ENCODE measurements around the gene STPG4. TPM values are rescaled to one million over a fixed set of nuclear protein-coding genes. Genes with fewer than 3 reads are reported as not detected.

STPG4 gene
- polyA plus RNA-seq, 1 of the 3 experiments (the other 2 are of a cell fraction), result 0.20 TPM

DNA sequence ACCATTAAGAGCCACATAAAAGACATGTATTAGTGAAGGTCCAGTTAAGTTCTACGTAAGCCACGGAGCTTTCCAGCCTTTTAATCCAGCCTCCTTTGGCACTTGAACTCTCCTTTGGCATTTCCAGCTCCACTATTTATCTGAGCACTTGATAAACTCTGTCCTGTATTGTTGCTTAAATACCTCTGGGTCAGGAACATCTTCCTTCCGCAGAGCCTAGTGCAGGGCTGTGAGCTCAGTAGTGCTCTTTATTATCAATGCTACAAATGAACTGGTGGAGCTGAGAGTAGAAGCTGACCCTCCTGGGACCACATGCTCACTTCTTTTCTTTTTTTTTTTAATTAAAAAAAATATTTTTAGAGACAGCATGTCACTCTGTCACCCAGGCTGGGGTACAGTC lies 4.9 kb downstream of the STPG4 start:
- Histone ChIP-seq H3K9me2 (no peaks in the 10 kb centered on the region), H4K20me1 (ENCODE audit: insufficient read depth) (no peaks in the 10 kb centered on the region), H3K4me2 (no peak overlapping the region), H3K9ac (no peak overlapping the region), H3K36me3 (replicated peaks in 1 of 2; ENCODE audit: control insufficient read depth in 1 of 2, insufficient read depth in 2 of 2, low read length in 1 of 2) (peaks cover 56 to 82% of the 10 kb centered on the region in 2 experiments), H3K4me3 (ENCODE audit: low read depth in 2 of 2, low read length in 1 of 2) (no peak overlapping the region), H3K27me3 (ENCODE audit: insufficient read depth) (no peaks in the 10 kb centered on the region), H3F3A (replicated peaks; ENCODE audit: insufficient read depth) (peaks cover 62% of the 10 kb centered on the region), H3K79me2 (ENCODE audit: insufficient read depth) (no peaks in the 10 kb centered on the region; the same call in 1 of the 2 replicates), H3K27ac (ENCODE audit: low read depth in 2 of 2, low read length in 1 of 2) (no peak overlapping the region), H2AFZ (ENCODE audit: low read depth) (no peak overlapping the region), H3K4me1 (ENCODE audit: control insufficient read depth in 1 of 2, insufficient read depth in 2 of 2, low read depth in 1 of 2, low read length in 1 of 2) (no peaks in the 10 kb centered on the region), H3K9me3 (no peaks in the 10 kb centered on the region)
- no peak for TF ChIP-seq FOXJ3 (CRISPR knock-in tag; IDR thresholded peaks at IDR 0.05)
- TF ChIP-seq NRF1 (IDR thresholded peaks at IDR 0.05; ENCODE audit: low read depth, low read length), result no peak
- no peak for TF ChIP-seq RXRA (IDR thresholded peaks at IDR 0.05; ENCODE audit: borderline replicate concordance, low read depth)
- TF ChIP-seq, protein P1, sequence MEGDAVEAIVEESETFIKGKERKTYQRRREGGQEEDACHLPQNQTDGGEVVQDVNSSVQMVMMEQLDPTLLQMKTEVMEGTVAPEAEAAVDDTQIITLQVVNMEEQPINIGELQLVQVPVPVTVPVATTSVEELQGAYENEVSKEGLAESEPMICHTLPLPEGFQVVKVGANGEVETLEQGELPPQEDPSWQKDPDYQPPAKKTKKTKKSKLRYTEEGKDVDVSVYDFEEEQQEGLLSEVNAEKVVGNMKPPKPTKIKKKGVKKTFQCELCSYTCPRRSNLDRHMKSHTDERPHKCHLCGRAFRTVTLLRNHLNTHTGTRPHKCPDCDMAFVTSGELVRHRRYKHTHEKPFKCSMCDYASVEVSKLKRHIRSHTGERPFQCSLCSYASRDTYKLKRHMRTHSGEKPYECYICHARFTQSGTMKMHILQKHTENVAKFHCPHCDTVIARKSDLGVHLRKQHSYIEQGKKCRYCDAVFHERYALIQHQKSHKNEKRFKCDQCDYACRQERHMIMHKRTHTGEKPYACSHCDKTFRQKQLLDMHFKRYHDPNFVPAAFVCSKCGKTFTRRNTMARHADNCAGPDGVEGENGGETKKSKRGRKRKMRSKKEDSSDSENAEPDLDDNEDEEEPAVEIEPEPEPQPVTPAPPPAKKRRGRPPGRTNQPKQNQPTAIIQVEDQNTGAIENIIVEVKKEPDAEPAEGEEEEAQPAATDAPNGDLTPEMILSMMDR (IDR thresholded peaks at IDR 0.05), result no peak
- TF ChIP-seq SMC3 (IDR thresholded peaks at IDR 0.05; ENCODE audit: low read depth, low read length), result no peak
- TF ChIP-seq, protein P2, sequence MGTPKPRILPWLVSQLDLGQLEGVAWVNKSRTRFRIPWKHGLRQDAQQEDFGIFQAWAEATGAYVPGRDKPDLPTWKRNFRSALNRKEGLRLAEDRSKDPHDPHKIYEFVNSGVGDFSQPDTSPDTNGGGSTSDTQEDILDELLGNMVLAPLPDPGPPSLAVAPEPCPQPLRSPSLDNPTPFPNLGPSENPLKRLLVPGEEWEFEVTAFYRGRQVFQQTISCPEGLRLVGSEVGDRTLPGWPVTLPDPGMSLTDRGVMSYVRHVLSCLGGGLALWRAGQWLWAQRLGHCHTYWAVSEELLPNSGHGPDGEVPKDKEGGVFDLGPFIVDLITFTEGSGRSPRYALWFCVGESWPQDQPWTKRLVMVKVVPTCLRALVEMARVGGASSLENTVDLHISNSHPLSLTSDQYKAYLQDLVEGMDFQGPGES (IDR thresholded peaks at IDR 0.05; ENCODE audit: low read depth, low read length), result no peak
- TF ChIP-seq EP300 (IDR thresholded peaks at IDR 0.05; ENCODE audit: borderline replicate concordance in 1 of 2, low read depth in 1 of 2, low read length in 1 of 2), result no peak
- no peak for TF ChIP-seq TEAD4 (IDR thresholded peaks at IDR 0.05; ENCODE audit: borderline replicate concordance, insufficient read depth)
- 97% methylated on average over 3 of the region's 3 CpGs for WGBS (ENCODE audit: low lambda C conversion rate)
- POLR2A ChIA-PET, result interaction anchor here (0.6 kb wide), 1 partner anchor 16 kb away, joined by 4 read pairs; no protein-coding TSS in a partner anchor
- CTCF ChIA-PET, result no interaction called here
- DNase-seq, result no peak

DNA sequence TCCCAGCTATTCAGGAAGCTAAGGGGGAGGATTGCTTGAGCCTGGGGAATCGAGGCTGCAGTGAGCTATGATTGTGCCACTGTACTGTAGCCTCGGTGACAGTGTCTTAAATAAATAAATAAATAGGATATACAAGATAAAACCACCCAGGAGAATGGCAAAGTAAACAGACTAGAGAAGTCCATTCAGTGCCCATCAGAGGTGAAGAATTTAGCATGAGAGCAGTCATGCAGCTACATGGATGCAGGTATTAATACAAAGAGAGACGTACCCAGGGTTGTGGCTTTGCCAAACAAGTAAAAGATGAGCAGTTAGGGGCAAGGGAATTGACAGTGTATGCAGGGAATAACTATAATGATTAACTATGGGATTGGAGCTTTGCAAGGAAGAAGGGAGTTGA lies 8.1 kb downstream of the STPG4 start:
- H3K36me3 ChIP-seq (replicated peaks in 1 of 2; ENCODE audit: control insufficient read depth in 1 of 2, insufficient read depth in 2 of 2, low read length in 1 of 2), result peaks cover 48 to 78% of the 10 kb centered on the region in 2 experiments
- no peaks in the 10 kb centered on the region for H3K4me1 ChIP-seq (ENCODE audit: control insufficient read depth in 1 of 2, insufficient read depth in 2 of 2, low read depth in 1 of 2, low read length in 1 of 2)
- CTCF ChIA-PET, result interaction anchor here (1.1 kb wide), 1 partner anchor 26 kb away, joined by 3 read pairs; no protein-coding TSS in a partner anchor

More for the DNA sequence above, 8.1 kb downstream of the STPG4 start:
- H3F3A ChIP-seq (replicated peaks; ENCODE audit: insufficient read depth), result peaks cover 47% of the 10 kb centered on the region
- no peaks in the 10 kb centered on the region for H4K20me1 ChIP-seq (ENCODE audit: insufficient read depth)
- DNase-seq, result no peak
- TF ChIP-seq EP300 (IDR thresholded peaks at IDR 0.05; ENCODE audit: borderline replicate concordance in 1 of 2, low read depth in 1 of 2, low read length in 1 of 2) (no peak), RXRA (IDR thresholded peaks at IDR 0.05; ENCODE audit: borderline replicate concordance, low read depth) (no peak), GABPA (IDR thresholded peaks at IDR 0.05; ENCODE audit: low read depth) (no peak)
- no peaks in the 10 kb centered on the region for H3K27me3 ChIP-seq (ENCODE audit: insufficient read depth)
- no peaks in the 10 kb centered on the region for H3K9me2 ChIP-seq
- no peaks in the 10 kb centered on the region; the same call in 1 of the 2 replicates for H3K79me2 ChIP-seq (ENCODE audit: insufficient read depth)
- no peaks in the 10 kb centered on the region for H3K9me3 ChIP-seq
- H3K4me2 ChIP-seq, result no peak overlapping the region
- H3K4me3 ChIP-seq (ENCODE audit: low read depth in 2 of 2, low read length in 1 of 2), result no peak overlapping the region
- H3K27ac ChIP-seq (ENCODE audit: low read depth in 2 of 2, low read length in 1 of 2), result no peak overlapping the region
- POLR2A ChIA-PET, result interaction anchor here (0.6 kb wide), 1 partner anchor 87 kb away, joined by 3 read pairs; no protein-coding TSS in a partner anchor
- no peak overlapping the region for H2AFZ ChIP-seq (ENCODE audit: low read depth)
- WGBS (ENCODE audit: low lambda C conversion rate), result 90% methylated on average over 3 of the region's 3 CpGs
- no peak overlapping the region for H3K9ac ChIP-seq

Data from SK-N-SH (cell line).